HG03354 (cell line): ENCODE measurements around the gene GABARAP.

Experiments
- ATAC-seq: cut with Tn5 transposase; IDR thresholded peaks from one replicate; pipeline ENCODE4 v1.9.1; 2021; ENCODE audit warnings: mild to moderate bottlenecking; ENCODE audit not compliant: unreplicated experiment, poor library complexity, severe bottlenecking

GABARAP gene

GRCh38 chr17:7214300-7215135 is 27.7 kb downstream of the GABARAP start:
- ATAC-seq, result peak; percentile 83

- peak; percentile 7 for ATAC-seq
These were observed 28.4 kb downstream of the GABARAP start for GRCh38 chr17:7213895-7214299.

GRCh38 chr17:7211491-7212273 is 30.6 kb downstream of the GABARAP start:
- no peak for ATAC-seq

- ATAC-seq, result no peak
These were observed 33.3 kb downstream of the GABARAP start for GRCh38 chr17:7208754-7209460.

GRCh38 chr17:7208027-7208571 is 34.1 kb downstream of the GABARAP start:
- no peak for ATAC-seq

- ATAC-seq, result no peak
These were observed 34.9 kb downstream of the GABARAP start for GRCh38 chr17:7207120-7208001.

- no peak for ATAC-seq
These were observed 36.7 kb downstream of the GABARAP start for GRCh38 chr17:7205561-7205960.

- ATAC-seq, result peak; percentile 85
These were observed 37.3 kb downstream of the GABARAP start for GRCh38 chr17:7204828-7205461.

GRCh38 chr17:7204336-7204735 is 37.9 kb downstream of the GABARAP start:
- ATAC-seq, result no peak

GRCh38 chr17:7203391-7203790 is 38.9 kb downstream of the GABARAP start:
- no peak for ATAC-seq

- ATAC-seq, result no peak
These were observed 45.4 kb downstream of the GABARAP start for GRCh38 chr17:7196651-7197401.

GRCh38 chr17:7195971-7196370 is 46.3 kb downstream of the GABARAP start:
- no peak for ATAC-seq

- no peak for ATAC-seq
These were observed 49.8 kb downstream of the GABARAP start for GRCh38 chr17:7192271-7192937.

GRCh38 chr17:7191571-7192270 is 50.5 kb downstream of the GABARAP start:
- no peak for ATAC-seq

- no peak for ATAC-seq
These were observed 51.2 kb downstream of the GABARAP start for GRCh38 chr17:7191069-7191468.

- no peak for ATAC-seq
These were observed 51.9 kb downstream of the GABARAP start for GRCh38 chr17:7190276-7190917.
